HG02870 (cell line): ENCODE results near the gene TGIF1.

Experiments used
- ATAC-seq: cut with Tn5 transposase; IDR thresholded peaks from one replicate; pipeline ENCODE4 v1.9.1; 2021; ENCODE audit warnings: mild to moderate bottlenecking, moderate library complexity; ENCODE audit not compliant: unreplicated experiment

Gene TGIF1

DNA sequence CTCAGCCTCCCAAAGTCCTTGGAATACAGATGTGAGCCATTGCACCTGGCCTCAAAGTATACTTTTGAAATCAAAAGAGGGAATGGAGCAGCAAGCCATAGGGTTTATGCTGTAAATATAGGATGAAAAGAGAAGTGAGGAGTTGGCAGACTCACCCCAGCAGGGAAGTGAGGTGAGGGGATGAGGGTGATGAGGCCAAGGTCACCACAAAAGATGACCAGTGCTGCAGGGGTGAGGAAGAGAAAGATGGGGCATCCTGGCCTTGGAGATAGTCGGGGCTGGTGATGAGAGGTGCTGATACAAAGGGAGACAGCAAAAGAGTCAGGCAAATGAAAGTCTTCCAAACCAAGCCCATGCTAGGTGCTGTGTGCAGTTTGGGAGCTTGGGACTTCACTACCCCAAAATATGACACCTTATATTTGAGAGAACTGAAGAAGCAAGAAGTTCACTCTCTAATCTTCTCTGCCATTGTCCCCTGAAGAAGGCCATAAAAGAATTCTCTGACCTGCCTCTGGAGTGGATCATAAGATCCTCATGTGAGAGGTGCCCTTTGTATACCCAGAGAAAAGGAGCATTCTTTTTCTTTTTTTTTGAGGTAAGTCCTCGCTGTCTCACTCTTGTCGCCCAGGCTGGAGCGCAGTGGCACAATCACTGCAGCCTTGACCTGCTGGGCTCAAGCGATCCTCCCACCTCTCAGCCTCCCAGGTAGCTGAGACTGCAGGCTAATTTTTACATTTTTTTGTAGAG lies 31.0 kb downstream of the TGIF1 start:
- ATAC-seq, result no peak

DNA sequence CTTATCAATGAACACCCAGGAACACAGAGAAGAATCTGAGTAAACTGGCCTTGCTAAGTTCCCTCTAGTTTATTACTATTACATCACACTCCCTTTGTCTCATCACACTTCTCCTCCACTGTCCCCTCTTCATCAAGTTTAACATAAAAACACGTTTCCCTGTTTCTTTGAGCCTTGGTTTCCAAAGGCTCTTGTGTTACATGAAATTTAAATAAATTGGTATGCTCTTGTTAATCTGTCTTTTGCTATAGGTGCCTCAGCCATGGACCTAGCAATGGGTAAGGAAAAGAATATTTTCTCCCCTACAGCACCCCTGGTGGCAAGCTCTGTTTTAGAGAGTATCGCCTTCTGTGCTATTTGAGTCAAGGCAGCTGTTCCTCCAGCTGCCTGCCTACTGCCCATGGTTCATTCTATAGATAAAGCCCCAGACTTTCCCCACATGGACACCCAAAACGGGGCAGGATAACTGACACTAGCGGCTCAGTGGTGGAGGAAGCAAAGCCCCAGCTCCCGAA lies 31.8 kb downstream of the TGIF1 start:
- no peak for ATAC-seq

DNA sequence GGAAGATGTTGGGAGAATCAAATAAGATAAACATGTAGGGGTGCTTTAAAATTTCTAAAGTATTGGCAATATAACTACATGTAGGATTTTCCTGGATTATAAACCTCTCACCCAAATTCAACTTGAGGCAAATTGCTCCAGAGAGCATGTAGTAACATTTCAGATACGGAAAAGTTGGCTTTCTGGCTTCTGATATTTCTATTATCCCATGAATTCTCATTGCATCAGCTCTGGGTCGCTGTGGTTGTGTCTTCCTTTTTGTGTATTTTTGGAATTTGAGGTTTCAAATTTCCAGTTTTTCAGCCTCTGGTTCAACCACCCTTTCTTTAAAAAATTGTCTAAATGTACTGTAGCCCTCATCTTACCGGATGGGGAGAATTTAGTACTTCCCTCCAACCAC lies 32.3 kb downstream of the TGIF1 start:
- ATAC-seq, result no peak

DNA sequence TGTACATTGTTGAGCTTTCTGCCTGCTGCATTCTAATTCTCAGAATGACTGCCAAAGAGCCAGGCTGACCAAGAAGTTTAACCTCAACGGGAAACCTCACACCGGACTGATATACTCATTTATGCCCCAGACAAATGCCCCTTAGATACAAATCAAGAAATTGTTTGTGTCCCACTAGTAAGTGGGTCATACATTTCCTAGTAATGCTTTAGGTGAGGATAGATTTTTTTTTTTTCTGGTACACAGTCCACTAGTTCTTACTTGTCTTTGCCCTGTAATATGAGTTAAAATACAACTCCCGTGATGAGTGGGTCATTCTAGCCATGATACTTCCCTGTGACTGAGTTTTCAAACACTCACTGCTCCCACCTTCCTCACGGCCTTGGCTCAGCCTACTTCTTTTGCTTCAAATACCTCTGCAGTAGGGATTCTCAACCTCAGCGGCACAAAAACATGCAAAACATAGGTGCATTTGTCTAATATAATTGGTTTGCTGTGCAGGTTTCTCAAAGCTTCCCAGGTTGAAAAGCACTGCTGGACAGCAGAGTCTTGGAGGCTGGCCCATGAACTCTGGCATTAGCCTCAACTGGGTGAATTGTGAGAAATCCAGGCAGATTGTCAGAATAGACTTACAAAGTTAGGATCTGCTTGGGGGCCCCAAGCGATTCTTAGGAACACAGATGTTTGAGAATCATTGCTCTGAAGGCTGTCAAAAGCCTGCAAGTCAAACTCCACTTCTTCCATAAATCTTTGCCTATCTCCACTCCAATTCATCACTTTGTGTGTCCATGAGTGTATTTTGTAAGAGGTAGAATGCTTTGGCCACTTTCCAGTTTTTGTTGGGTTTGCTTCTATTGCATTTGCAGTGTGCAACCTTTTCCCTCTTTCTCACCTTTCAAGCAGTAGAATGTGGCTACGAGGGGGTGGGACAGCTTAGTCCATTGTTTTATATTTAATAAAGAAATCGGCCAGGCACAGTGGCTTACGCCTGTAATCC lies 35.5 kb downstream of the TGIF1 start:
- peak; percentile 76 for ATAC-seq

DNA sequence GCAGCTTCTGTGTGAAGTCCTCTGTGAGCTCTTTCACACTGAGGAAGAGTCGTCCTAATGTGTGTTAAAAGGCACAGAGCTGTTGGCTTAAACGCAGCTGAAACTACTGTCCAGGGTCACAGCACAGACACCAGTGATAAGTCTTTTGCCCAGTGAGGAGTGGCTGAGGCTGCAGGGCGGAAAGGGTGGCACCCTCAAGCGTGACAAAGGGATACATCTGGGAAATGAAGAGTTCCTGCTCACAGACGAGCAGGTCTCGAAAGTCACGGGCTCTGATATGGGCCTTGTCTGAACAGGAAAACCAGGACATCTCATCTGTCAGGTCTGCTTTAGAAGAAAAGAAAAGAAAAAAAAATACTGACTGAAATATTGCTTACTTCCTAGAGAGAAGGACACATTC lies 36.5 kb downstream of the TGIF1 start:
- ATAC-seq, result no peak

DNA sequence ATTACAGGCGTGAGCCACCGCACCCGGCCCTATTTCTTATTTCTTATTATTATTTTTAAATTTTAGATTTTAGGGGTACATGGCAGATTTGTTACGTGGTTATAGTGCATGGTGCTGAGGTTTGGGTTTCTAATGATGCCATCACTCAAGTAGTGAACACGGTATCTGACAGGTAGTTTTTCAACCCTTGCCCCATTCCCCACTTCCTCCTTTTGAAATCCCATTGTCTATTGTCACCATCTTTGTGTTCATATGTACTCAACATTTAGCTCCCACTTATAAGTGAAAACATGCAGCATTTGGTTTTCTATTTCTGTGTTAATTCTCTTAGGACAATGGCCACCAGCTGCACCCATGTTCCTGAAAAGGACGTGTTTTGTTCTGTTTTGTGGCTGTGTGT lies 39.5 kb downstream of the TGIF1 start:
- no peak for ATAC-seq

DNA sequence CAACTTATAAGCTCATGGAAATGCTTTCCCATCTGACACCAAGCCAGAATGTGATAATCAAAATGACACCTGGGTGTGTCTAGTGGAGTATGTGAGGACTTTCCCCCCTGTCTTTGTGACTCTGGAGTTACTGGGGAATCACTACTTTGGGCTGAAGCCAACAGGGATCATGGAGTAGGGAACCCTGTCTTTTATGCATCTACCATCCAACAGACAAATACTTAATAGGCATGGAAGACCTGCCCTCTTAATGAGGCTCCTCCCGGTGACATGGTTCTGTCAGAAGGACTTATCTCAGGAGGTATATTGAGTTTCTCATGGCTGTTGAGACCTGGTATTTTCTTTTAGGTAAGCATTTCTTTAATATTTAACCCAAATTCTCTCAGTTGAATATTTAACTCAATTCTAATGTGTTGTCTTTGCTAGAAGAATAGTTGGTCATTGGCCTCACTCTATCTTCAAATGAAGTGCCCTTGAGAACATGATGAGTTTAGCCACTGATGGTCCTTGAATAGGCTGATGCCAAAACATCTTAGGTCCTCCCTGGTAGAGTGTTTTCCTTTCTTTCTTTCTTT lies 42.1 kb downstream of the TGIF1 start:
- ATAC-seq, result no peak

DNA sequence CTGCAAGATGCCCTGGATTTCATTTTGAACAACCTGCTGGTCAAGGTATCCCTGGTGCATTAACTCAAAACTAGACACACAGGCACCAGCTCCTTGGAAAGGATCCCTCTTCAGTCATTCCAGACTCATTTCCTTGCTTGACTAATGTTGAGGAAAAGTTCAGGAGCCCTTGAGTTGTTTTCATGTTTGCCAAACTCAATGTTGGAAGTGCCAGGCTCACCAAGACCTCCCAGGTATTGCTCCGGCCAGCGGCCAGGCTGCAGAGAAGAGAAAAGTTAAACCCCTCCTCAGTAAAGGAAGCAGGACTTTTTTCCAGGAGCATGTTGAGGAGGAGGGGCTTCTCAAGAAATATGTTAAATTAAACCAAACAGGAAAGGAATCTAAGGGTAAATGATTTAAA lies 42.7 kb downstream of the TGIF1 start:
- ATAC-seq, result no peak

DNA sequence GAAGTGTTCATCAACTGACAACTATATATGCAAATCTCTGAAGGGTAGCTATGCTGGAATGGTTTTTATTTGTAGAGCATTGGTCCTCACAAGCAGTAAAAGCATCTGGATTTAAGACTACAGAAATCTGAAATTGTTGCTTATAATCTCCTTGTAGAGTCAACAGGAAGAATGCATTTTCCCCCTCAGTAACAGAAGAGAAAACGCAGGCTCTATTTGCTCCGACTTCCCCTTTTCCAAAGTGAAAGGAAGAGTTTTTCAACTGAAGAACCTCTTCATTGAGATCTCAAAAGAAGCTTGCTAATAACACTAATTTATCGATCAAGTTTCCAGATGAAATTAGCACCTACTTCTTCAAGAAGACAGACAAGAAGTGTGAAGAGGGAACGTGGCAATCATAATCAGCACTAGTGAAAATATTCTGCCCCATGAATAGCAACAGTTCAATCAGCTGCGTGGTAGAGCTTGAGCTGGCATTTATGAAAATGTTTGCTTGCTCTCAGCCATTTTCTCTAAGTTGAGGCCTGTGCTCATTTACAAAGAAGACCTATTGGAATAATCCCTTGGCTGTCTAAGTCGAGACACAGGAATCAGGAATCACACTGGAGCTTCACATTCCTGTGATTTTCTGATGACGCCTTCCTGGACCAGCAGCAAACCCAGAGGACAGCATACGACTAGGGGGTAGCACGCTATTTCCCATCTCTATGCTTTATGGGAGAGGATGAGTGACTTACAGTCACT lies 43.7 kb downstream of the TGIF1 start:
- no peak for ATAC-seq

DNA sequence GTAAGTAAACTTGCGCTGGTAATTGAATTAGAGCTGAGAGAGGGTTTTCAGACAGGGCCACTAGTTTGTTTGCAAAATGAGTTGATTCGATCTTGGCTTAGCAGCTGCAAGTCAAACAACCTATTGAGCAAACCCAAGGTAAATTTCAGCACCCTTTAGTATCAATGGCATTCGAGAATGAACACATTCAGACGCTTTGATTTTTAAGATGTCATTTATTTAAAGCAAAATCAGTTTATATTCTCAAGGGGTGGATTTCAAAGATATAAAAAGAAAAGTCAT lies 44.2 kb downstream of the TGIF1 start:
- ATAC-seq, result no peak

DNA sequence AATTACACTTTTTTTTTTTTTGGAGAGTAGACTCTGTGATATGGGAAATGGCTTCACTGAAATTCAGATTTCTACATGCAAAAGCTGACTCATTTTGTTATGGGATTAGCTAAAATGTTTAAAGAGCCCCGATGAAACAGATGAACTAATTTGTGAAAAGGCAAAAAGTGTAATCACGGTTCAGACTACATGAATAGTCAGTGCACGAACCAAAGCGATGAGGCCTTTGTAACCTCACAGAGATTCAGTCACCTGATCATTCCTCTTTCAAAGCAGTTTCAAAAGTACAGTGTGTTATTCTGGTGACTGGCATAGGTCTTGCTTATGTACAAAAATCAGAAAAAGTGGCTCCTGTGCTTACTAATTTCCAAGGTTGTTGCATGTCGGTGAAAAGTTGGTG lies 44.6 kb downstream of the TGIF1 start:
- ATAC-seq, result no peak

DNA sequence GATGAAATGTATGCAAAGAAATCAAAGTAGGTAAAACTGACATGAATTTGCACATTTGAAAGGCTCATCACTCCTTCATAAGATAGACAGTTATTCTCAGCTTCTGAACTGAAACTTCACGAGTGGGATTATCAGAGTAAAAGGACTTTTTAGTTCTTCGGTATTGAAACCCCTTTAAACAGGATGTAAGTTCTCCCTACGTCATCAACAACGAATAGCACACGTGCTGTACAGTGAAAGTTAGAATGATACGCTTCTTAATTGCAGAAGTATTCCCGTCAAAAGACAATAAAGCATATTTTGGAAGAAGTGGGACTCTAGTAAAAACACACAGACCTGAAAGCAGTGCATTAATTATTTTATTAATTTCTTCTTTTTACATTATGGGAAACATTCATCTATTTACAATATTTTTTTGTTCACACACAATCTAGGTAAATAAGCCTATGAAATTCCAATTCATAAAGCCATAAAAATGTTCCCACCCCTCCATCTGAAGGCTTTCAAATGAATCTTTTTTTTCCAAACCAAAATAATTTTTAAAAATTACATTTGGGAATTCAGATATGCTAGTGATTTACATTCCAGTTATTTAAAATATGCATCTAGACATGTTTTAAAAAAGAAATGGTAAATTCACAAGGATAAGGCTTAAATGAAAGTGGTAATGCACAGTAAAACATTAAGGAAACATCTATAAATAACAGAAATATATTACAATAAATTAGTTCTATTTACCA lies 45.9 kb downstream of the TGIF1 start:
- ATAC-seq, result no peak

DNA sequence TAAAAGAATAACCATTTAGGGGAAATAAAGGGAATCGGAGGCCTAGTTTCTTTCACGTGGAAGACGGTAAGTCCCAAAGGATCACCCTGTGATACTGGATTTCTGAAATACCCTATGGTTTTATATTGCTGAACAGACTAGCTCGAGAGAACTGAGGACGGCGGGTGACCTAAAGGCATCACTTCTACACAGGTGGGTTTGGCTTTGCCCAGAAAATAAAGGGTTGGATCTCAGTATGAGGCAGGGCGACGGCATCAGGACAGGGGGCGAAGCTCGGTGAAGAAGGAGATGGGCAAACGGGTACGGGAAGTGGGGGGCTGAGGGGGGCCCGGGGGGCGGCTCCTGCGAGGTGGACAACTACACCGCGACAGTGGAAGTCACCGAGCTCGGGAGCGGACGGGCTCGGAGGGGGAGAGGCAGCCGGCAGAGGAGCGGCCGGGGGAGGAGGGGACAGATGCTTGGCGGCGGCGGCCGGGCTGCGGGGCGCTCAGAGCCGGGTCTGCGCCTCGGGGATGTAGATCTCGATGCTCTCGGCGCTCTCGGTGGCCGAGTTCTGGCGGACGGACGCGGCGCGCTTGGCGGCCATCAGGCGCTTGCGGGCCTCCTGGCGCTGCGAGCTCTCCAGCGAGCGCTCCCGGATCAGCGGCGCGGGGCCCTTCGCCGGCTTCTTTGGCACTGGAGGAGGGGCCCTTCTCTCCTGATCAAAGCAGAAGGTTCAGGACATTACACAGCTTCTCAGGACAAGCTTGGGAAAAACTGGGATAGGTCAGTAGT lies 48.9 kb downstream of the TGIF1 start:
- no peak for ATAC-seq

DNA sequence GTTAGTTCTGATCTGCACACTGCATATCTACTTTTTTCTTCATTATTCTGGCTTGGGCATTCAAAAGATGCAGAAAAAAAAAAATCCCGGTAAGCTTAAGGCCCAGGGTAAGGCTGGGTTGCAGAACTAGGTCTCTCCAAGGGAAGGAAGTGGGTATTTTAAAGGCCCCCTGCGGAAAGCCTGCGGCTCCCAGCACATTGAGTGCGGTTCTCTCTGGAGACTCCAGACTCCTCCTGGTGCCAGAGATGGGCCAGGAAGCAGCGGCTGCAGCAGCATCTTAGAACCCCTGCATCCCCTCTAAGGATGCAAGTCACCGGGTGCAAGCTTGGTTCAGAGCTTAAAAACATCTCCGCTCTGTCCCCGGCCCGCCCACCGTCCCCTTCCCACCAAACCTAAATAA lies 49.5 kb downstream of the TGIF1 start:
- no peak for ATAC-seq

DNA sequence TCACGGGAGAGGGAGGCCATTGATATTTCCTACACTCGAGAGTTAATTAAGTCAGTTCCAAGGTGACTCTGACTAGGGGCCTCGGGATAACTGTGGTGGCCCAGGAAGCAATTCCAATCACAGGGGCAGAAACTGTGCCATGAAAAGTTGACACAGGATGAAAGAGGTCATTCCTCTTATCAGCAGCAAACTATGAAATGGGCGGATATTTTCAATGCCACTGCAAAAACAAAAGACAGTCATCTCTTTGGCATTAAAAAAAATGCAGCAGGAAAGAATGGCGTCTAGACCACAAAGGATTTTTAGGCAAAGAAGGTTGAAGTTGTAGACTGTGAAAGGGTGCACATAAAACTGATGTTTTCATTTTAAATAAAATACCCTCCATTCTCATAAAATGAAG lies 50.0 kb downstream of the TGIF1 start:
- no peak for ATAC-seq

DNA sequence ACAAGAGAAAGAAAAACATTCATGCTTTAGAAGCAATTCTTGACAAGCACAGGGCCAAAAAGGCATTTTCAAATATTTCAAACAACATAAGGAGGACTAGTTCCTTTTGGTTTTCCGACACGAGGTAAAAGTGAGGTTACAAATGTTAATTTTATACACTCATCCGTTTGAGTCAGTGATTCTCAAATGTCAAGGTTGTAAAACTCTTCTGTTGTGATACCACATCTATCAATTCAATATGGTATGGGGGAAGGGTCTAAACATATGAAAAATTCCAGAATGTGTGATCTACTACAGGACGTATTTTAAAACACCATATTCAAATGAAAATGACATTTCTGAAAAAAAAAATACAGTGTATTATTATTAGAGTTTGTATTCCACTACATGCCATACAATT lies 52.7 kb downstream of the TGIF1 start:
- ATAC-seq, result no peak

DNA sequence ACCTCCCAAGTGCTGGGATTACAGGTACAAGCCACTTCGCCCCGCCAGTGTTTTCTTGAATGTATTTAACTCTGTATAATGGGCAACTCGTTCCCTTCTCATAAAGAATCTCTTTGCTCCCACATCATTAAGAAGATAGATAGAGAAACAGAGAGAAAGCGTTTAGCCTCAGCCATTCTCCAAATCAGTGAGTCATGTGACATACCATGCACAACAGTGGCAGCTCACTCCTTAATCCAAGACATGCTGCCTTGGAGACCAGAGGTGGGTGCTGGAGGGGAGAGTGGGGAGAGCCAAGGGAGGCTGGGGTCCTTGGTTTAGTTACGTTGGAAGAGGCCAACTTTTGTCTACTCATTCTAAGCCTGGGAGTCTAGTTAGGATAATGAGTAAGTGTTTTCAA lies 54.7 kb downstream of the TGIF1 start:
- ATAC-seq, result no peak

DNA sequence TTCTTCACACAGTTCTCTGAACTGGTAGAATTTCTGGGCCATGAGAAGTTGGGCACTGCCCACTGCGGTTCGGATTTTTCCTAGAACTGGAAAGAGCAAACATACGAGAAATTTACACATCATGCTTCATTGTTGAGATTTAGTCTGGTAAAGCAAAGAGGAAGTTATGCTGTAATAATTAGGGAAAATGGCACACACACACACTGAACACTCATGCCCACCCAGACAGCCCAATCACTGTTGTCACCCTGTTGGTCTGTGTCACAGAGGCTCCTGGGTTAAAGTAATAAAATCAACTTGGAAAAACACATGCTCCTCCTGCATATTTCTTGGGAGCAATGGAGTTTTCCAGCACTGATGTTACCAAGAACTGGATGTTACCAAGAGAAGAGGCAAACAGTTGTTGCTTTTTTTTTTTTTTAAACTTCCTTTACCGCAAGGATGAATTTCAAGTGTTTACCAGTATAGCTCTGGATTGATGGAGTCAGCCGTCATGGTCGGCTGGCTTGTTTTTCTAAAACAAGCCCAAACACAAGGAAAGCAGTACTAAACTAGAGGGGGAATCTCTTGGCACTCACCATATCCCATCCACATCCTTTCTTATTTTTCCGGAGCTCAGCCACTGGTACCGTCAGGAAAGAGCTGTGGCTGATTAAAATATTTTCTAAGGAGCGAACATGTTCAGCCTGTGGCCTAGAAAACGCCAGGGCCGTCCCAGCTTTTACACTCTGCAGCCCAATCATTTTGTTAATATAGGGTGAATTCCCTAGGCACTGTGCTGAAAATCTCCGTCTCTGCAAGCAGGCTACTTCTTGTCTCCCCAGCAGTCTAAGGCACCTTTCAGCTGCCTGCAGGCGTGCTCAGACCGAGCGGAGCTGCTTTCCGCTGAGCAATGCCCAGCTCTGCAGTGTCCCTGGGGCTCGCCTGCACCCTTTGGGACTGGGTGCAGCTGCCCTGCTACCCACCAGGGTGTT lies 58.9 kb downstream of the TGIF1 start:
- ATAC-seq, result no peak
